ENCODE measurements around the gene FHL2. TPM values are rescaled to one million over a fixed set of nuclear protein-coding genes. Genes with fewer than 3 reads are reported as not detected.

The FHL2 gene
- total and polyA plus RNA-seq, 9 of the 15 experiments (the other 6 are each of a cell fraction or from before 2014, with no cell fraction given): 7.5 to 33.1 (median 23.9) TPM

DNA sequence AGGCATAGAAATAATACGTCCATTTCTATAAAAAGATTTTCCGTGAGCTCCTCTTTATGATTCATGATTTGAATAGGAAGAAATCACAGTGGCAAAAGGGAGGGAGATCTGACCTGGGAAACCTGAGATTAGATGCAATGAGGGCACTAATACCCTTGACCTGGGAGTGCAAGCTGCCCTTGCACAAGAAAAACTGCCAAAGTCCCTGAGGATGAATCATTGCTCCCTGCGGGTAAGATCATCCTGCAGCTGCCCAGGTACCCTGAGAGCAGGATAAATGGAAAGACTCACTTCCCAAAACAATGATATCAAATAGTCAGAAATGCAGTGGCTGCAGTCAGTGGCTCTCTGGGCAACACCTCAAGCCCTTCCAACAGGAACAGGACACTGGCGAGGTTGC lies 11.6 kb downstream of the FHL2 start:
- TF ChIP-seq NFYB (IDR thresholded peaks at IDR 0.05; ENCODE audit: extremely low read depth, insufficient read length) (no peak), MTA1 (IDR thresholded peaks at IDR 0.05; ENCODE audit: borderline replicate concordance) (no peak)
- no peaks in the 10 kb centered on the region for H3K9me1 ChIP-seq (ENCODE audit: control insufficient read depth, insufficient read depth, low read length)
- WGBS (ENCODE audit: insufficient coverage, low coverage, missing lambda C conversion rate): 64% methylated on average over 4 of the region's 4 CpGs
- FAIRE-seq (no peak), DNase-seq (ENCODE audit: extremely low read depth in 1 of 4, low spot score in 3 of 4) (no peak), ATAC-seq (no peak)
- peaks cover 2 to 4% of the 10 kb centered on the region in 2 experiments; a peak in 3 of 5 replicates for H3K4me1 ChIP-seq (replicated peaks in 1 of 2; ENCODE audit: control insufficient read depth in 2 of 2, insufficient read depth in 2 of 2, low read length in 2 of 2)
- no peaks in the 10 kb centered on the region for H3K9me3 ChIP-seq (replicated peaks; ENCODE audit: control insufficient read depth, insufficient read depth, low read depth, low read length)
- peaks cover 42% of the 10 kb centered on the region; the same call in 2 of the 3 replicates for H3K36me3 ChIP-seq (ENCODE audit: control insufficient read depth, insufficient read depth, low read length)
- no peaks in the 10 kb centered on the region for H3K27me3 ChIP-seq (ENCODE audit: control insufficient read depth in 2 of 2, insufficient read depth in 2 of 2, low read length in 2 of 2)
- no peak overlapping the region for H3K9ac ChIP-seq (ENCODE audit: insufficient read depth in 1 of 2, low read depth in 2 of 2, low read length in 2 of 2)
- no peak overlapping the region for H3K4me2 ChIP-seq (ENCODE audit: insufficient read depth, low read length)
- no peaks in the 10 kb centered on the region for H4K20me1 ChIP-seq (replicated peaks; ENCODE audit: control insufficient read depth, insufficient read depth, low read length)
- H3K27ac ChIP-seq (ENCODE audit: extremely low read depth, low read depth, low read length): no peak overlapping the region
- peaks cover 21% of the 10 kb centered on the region for H3K79me2 ChIP-seq (ENCODE audit: control insufficient read depth, insufficient read depth, low read length)
- intact Hi-C loops (cut with micrococcal nuclease) (no loop called here), in situ Hi-C loops (cut with MboI) (no loop called here)
- H2AFZ ChIP-seq (ENCODE audit: low read depth, low read length): no peak overlapping the region
- no TSS peak for BruUV-seq (replicated peaks)
- POLR2A ChIA-PET: interaction anchor here (0.9 to 1.7 kb wide), 3 partner anchors 11 to 15 kb away, joined by 3 to 7 read pairs (median 5); partner anchors contain the start of gene FHL2
- H3K4me3 ChIP-seq: no peak overlapping the region
- CTCF ChIA-PET (ENCODE audit: low intra/inter-chr PET ratio): no interaction called here

DNA sequence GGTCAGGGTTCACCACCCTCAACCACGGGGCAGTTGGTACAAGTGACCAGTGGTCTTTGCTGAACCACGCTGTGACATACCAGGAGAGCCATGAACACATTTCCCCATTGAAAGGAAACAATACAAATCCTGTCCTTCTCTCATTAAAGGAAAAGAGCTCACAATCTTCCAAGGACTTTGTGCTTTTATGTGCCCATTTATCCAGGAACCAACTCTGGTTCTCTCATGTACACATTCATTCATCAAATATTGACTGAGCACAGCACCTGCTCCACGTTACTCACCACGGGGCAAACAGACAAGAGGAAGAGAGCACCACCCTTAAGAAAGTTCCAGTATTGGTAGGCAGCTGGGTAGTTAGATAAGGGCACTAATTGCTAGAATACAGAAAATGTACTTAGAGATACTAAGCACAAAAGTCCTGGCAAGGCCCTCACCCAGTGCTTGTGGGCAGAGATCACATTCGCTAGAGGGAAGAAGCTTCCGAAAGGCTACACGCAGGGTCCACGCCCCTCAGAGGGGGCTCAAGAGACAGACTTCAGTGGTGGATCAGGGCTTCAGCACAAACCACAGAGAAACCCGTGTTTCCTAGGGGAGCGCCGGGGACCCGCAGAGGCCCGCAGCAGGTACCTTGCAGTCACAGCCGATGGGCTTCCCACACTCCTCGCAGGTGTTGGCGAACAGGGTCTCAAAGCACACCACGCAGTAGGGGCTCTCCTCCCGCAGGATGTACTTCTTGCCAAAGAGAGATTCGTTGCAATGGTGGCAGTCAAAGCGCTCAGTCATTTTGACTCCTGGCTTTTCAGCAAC lies 12.9 kb downstream of the FHL2 start:
- Histone ChIP-seq H3K27me3 (ENCODE audit: control insufficient read depth in 2 of 2, insufficient read depth in 2 of 2, low read length in 2 of 2) (no peaks in the 10 kb centered on the region), H3K9ac (ENCODE audit: insufficient read depth in 1 of 2, low read depth in 2 of 2, low read length in 2 of 2) (no peak overlapping the region), H3K27ac (ENCODE audit: extremely low read depth, low read depth, low read length) (no peak overlapping the region), H2AFZ (ENCODE audit: low read depth, low read length) (no peak overlapping the region), H4K20me1 (replicated peaks; ENCODE audit: control insufficient read depth, insufficient read depth, low read length) (no peaks in the 10 kb centered on the region), H3K36me3 (ENCODE audit: control insufficient read depth, insufficient read depth, low read length) (peaks cover 52% of the 10 kb centered on the region; the same call in 2 of the 3 replicates), H3K9me1 (ENCODE audit: control insufficient read depth, insufficient read depth, low read length) (no peaks in the 10 kb centered on the region), H3K79me2 (ENCODE audit: control insufficient read depth, insufficient read depth, low read length) (peaks cover 8% of the 10 kb centered on the region; the same call in 2 of the 3 replicates), H3K9me3 (replicated peaks; ENCODE audit: control insufficient read depth, insufficient read depth, low read depth, low read length) (no peaks in the 10 kb centered on the region), H3K4me3 (no peak overlapping the region), H3K4me1 (replicated peaks in 1 of 2; ENCODE audit: control insufficient read depth in 2 of 2, insufficient read depth in 2 of 2, low read length in 2 of 2) (peaks cover 4 to 6% of the 10 kb centered on the region in 2 experiments; a peak in 4 of 5 replicates), H3K4me2 (ENCODE audit: insufficient read depth, low read length) (no peak overlapping the region)
- intact Hi-C loops (cut with micrococcal nuclease) (no loop called here), in situ Hi-C loops (cut with MboI) (no loop called here)
- DNase-seq (ENCODE audit: extremely low read depth in 1 of 4, low spot score in 3 of 4) (no peak), FAIRE-seq (no peak), ATAC-seq (no peak)
- ChIA-PET POLR2A (interaction anchor here (1.1 kb wide), 1 partner anchor 133 kb away, joined by 3 read pairs; no protein-coding TSS in a partner anchor), CTCF (ENCODE audit: low intra/inter-chr PET ratio) (no interaction called here)
- TF ChIP-seq, protein P1, sequence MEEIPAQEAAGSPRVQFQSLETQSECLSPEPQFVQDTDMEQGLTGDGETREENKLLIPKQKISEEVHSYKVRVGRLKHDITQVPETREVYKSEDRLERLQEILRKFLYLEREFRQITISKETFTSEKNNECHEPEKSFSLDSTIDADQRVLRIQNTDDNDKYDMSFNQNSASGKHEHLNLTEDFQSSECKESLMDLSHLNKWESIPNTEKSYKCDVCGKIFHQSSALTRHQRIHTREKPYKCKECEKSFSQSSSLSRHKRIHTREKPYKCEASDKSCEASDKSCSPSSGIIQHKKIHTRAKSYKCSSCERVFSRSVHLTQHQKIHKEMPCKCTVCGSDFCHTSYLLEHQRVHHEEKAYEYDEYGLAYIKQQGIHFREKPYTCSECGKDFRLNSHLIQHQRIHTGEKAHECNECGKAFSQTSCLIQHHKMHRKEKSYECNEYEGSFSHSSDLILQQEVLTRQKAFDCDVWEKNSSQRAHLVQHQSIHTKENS (CRISPR knock-in tag; IDR thresholded peaks at IDR 0.05): no peak
- 0 out of 2 replicates have a peak, but pooled peaks have one; percentile 15 for TF ChIP-seq POLR2G (IDR thresholded peaks at IDR 0.05; ENCODE audit: low read depth, low read length)
- no peak for TF ChIP-seq KDM5B (IDR thresholded peaks at IDR 0.05; ENCODE audit: insufficient replicate concordance, low read depth, low read length)
- WGBS (ENCODE audit: insufficient coverage, low coverage, missing lambda C conversion rate): 77% methylated on average over 16 of the region's 20 CpGs
- BruUV-seq (replicated peaks): no TSS peak
